AG09309 (cell line): ENCODE measurements around the gene THSD4.

Experiments used
- DNase-seq: peaks from one replicate; pipeline ENCODE4 v3.0.0-alpha.2; 2010; ENCODE audit warnings: low read depth
- H3K4me3 ChIP-seq: 2 replicates; pipeline ENCODE4 v1.5.1; 2011; ENCODE audit warnings: mild to moderate bottlenecking, low read depth, low read length, moderate library complexity; ENCODE audit not compliant: control insufficient read depth
- CTCF ChIP-seq: IDR thresholded peaks from 2 replicates; pipeline ENCODE4 v1.5.1; 2011; ENCODE audit warnings: mild to moderate bottlenecking, low read depth, low read length, inconsistent platforms; ENCODE audit not compliant: insufficient read depth, control insufficient read depth; ENCODE audit errors: missing control alignments

Gene THSD4

DNA sequence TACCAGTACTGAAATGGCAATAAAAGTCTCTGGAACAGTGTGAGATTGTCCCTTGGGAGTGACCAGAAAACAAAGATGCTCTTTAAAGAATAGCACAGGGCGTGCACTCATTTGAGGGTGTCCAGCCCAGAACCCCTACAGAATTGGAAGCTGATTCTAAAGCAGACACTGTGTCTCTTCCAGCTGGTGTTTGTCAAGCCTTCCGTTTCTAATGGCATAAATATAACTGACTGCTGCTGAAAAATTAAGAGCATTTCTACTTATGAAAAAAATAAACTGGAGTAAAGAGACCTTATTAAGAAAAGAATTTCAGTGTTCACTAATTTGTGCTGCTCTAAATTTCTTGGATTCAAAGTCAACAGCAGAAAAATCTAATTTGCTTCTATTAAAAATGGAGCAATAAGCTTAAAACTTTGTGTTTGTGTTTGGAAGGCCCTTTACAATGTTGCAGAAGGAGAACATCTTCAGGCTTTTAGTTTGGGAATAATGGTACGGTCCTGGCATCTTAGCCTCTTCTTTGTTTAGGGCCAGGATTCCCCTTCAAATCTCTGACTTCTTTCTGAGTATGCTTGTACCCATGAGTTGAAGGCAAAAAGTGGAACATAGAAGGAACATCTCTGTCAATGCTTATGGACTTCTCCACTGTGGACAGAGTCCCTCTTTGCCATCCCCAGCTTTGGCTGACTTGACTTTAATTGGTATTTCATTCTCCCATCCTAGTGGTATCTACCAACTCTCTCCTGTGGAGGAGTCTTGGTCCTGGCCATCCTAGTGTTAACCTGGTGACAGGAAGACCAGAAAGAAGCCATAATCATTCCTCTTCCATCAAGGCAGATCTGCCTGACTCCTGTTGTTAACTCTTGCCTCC is 65.9 kb downstream of the THSD4 start:
- DNase-seq: no peak
- H3K4me3 ChIP-seq: no peak overlapping the region
- no peak for TF ChIP-seq CTCF

DNA sequence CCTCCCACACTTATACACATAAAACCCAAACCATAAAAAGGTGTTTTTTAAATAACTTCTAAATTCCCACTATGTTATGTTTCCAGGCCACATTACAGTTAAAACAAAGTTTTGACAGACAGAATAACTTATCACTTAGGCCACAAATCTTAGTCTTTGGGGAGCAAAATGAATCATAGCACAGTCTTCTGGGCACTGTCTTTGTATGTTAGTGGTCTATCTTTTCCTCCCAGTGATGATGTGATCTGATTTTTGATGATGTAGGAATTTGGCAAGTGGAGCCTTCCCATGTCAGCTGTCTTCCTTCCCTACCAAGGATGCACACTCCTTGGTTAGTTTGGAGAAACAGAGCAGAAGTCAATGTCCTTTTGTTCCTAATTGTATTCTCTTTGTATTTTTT is 67.3 kb downstream of the THSD4 start:
- no peak overlapping the region for H3K4me3 ChIP-seq
- no peak for TF ChIP-seq CTCF
- no peak for DNase-seq

- TF ChIP-seq CTCF: no peak
- DNase-seq: no peak
- no peak overlapping the region for H3K4me3 ChIP-seq
These were observed 67.8 kb downstream of the THSD4 start for GRCh38 chr15:71183063-71183462.

DNA sequence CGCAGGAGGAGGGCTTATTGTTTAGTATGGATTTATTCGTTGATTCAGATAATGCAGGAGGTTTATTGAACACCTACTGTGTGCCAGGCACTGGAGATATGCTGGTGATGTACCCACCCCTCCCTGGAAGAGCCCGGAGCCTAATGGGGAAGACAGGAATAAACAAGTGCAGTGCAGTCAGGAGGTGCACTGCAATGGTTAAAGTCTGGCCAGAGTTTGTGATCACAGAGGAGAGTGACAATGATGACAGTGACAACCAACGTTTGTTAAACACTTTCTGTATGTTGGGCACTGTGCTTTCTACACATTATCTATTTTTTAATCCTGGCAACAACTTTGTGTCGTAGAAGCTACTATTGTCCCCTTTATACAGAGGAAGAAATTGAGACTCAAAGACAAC is 70.4 kb downstream of the THSD4 start:
- DNase-seq: no peak
- no peak for TF ChIP-seq CTCF
- H3K4me3 ChIP-seq: no peak overlapping the region

GRCh38 chr15:71186267-71186666 is 71.0 kb downstream of the THSD4 start:
- no peak for DNase-seq
- H3K4me3 ChIP-seq: no peak overlapping the region
- TF ChIP-seq CTCF: no peak

GRCh38 chr15:71187078-71187477 is 71.8 kb downstream of the THSD4 start:
- no peak for TF ChIP-seq CTCF
- DNase-seq: no peak

More at GRCh38 chr15:71187078-71187477, 71.8 kb downstream of the THSD4 start:
- no peak overlapping the region for H3K4me3 ChIP-seq
